Ishikawa (cell line): ENCODE measurements around the gene GTSE1.

ENCODE experiments used
- CEBPB ChIP-seq: IDR thresholded peaks from 2 replicates; pipeline ENCODE4 v1.6.1; 2012
- CREB1 ChIP-seq: IDR thresholded peaks from 2 replicates; pipeline ENCODE4 v1.6.1; 2012; ENCODE audit warnings: low read depth
- EGR1 ChIP-seq: IDR thresholded peaks from 2 replicates; pipeline ENCODE4 v1.6.1; 2012
- EP300 ChIP-seq: IDR thresholded peaks from 2 replicates; pipeline ENCODE4 v1.6.1; 2012; ENCODE audit warnings: borderline replicate concordance
- FOXM1 ChIP-seq: IDR thresholded peaks from 2 replicates; pipeline ENCODE4 v1.6.1; 2012; ENCODE audit warnings: low read depth, borderline replicate concordance
- NFIC ChIP-seq: IDR thresholded peaks from 2 replicates; pipeline ENCODE4 v1.6.1; 2012
- RAD21 ChIP-seq: IDR thresholded peaks from 2 replicates; pipeline ENCODE4 v1.6.1; 2012; ENCODE audit warnings: low read depth
- TAF1 ChIP-seq: IDR thresholded peaks from 2 replicates; pipeline ENCODE4 v1.6.1; 2012; ENCODE audit warnings: low read depth, mild to moderate bottlenecking
- TCF12 ChIP-seq: IDR thresholded peaks from 2 replicates; pipeline ENCODE4 v1.6.1; 2012; ENCODE audit warnings: low read depth
- TEAD4 ChIP-seq: IDR thresholded peaks from 2 replicates; pipeline ENCODE4 v1.6.1; 2012
- YY1 ChIP-seq: IDR thresholded peaks from 2 replicates; pipeline ENCODE4 v1.6.1; 2012; ENCODE audit warnings: low read depth
- ZBTB7A ChIP-seq: IDR thresholded peaks from 2 replicates; pipeline ENCODE4 v1.6.1; 2012; ENCODE audit warnings: low read depth
- TF ChIP-seq, protein P1 (sequence below): IDR thresholded peaks from 2 replicates; pipeline ENCODE4 v1.6.1; 2012
- TF ChIP-seq, protein P2 (sequence below): IDR thresholded peaks from 2 replicates; pipeline ENCODE4 v1.6.1; 2012
- TF ChIP-seq, protein P3 (sequence below): IDR thresholded peaks from 2 replicates; pipeline ENCODE4 v1.6.1; 2012; ENCODE audit warnings: low read depth, mild to moderate bottlenecking

The GTSE1 gene

DNA sequence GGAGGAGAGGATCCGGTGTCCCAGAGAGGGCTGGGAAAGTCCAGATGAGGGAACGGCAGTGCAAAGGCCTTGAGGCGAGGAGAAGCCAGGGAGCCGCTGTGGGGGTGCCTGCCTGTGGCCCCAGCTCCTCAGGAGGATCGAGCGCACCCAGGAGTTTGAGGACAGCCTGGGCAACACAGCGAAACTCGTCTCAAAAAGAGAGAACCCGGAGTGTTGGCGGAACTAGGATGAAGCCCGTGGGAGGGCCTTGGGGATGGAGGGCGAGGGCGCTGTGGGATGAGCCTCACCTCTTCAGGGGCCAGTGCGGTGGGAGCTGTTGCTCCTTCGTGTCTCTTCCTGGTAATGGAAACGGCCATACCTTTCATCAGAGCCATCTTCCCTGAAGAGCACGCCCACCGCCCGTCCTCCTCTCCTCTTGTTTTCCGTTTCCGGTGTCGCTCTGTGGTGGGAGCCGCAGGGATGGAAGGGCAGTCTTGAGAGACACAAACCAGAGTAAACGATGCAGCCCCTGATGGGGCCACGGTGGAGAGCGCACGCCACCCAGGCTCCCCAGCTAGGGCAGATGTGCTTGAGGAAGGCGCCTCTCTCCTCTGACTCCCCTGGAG is 54.6 kb downstream of the GTSE1 start:
- TF ChIP-seq CEBPB = no peak
- no peak for TF ChIP-seq NFIC
- TF ChIP-seq RAD21 = no peak
- no peak for TF ChIP-seq ZBTB7A
- no peak for TF ChIP-seq EGR1
- TF ChIP-seq, protein P1, sequence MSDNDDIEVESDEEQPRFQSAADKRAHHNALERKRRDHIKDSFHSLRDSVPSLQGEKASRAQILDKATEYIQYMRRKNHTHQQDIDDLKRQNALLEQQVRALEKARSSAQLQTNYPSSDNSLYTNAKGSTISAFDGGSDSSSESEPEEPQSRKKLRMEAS = no peak
- no peak for TF ChIP-seq YY1
- no peak for TF ChIP-seq FOXM1
- TF ChIP-seq EP300 = no peak

DNA sequence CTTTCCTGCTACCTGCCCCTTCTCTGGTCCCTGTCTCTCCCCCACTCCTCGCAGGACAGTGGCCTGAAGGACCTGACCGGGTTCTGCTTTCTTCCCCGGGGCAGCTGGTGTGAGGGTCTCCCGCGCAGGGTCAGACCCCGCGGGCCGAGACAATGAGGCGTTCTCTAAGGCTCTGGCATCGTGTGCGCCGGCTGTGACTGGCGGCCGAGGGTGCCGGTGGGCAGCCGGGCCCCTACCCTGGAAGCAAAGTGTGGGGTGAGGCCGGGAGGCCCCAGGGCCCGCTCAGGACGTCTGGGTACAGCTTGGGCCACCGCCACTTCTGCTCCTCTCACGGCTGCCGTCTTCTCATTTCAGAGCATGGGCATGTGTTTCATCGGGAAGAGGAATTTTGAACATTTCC is 55.1 kb downstream of the GTSE1 start:
- no peak for TF ChIP-seq NFIC
- no peak for TF ChIP-seq TCF12
- no peak for TF ChIP-seq EGR1
- TF ChIP-seq CREB1 = no peak
- TF ChIP-seq ZBTB7A = no peak
- TF ChIP-seq TAF1 = no peak
- TF ChIP-seq FOXM1 = no peak
- TF ChIP-seq YY1 = no peak
- no peak for TF ChIP-seq RAD21
- TF ChIP-seq EP300 = no peak
- no peak for TF ChIP-seq TEAD4
- TF ChIP-seq, protein P1 = no peak
- no peak for TF ChIP-seq CEBPB
- TF ChIP-seq, protein P2, sequence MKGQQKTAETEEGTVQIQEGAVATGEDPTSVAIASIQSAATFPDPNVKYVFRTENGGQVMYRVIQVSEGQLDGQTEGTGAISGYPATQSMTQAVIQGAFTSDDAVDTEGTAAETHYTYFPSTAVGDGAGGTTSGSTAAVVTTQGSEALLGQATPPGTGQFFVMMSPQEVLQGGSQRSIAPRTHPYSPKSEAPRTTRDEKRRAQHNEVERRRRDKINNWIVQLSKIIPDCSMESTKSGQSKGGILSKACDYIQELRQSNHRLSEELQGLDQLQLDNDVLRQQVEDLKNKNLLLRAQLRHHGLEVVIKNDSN = no peak
- TF ChIP-seq, protein P3, sequence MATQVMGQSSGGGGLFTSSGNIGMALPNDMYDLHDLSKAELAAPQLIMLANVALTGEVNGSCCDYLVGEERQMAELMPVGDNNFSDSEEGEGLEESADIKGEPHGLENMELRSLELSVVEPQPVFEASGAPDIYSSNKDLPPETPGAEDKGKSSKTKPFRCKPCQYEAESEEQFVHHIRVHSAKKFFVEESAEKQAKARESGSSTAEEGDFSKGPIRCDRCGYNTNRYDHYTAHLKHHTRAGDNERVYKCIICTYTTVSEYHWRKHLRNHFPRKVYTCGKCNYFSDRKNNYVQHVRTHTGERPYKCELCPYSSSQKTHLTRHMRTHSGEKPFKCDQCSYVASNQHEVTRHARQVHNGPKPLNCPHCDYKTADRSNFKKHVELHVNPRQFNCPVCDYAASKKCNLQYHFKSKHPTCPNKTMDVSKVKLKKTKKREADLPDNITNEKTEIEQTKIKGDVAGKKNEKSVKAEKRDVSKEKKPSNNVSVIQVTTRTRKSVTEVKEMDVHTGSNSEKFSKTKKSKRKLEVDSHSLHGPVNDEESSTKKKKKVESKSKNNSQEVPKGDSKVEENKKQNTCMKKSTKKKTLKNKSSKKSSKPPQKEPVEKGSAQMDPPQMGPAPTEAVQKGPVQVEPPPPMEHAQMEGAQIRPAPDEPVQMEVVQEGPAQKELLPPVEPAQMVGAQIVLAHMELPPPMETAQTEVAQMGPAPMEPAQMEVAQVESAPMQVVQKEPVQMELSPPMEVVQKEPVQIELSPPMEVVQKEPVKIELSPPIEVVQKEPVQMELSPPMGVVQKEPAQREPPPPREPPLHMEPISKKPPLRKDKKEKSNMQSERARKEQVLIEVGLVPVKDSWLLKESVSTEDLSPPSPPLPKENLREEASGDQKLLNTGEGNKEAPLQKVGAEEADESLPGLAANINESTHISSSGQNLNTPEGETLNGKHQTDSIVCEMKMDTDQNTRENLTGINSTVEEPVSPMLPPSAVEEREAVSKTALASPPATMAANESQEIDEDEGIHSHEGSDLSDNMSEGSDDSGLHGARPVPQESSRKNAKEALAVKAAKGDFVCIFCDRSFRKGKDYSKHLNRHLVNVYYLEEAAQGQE = no peak

DNA sequence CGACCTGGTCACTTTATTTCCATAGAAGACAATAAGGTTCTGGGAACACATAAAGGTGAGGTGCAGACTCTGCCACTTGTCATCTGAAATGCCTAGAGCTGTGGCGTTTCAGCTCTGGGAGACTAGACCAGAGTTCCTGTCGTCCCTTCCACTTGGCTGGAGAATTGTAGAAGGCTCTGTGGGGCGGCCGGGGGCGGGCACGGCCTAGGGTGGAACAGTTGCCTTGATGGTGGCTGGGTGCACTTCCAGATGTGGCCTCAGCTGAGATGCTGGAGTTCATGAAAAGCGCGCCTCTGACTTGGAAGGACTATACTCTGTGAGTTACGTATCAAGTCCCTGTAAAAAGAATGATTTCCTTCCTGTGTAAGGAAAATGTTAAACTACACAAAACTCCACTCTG is 55.6 kb downstream of the GTSE1 start:
- TF ChIP-seq CREB1 = no peak

DNA sequence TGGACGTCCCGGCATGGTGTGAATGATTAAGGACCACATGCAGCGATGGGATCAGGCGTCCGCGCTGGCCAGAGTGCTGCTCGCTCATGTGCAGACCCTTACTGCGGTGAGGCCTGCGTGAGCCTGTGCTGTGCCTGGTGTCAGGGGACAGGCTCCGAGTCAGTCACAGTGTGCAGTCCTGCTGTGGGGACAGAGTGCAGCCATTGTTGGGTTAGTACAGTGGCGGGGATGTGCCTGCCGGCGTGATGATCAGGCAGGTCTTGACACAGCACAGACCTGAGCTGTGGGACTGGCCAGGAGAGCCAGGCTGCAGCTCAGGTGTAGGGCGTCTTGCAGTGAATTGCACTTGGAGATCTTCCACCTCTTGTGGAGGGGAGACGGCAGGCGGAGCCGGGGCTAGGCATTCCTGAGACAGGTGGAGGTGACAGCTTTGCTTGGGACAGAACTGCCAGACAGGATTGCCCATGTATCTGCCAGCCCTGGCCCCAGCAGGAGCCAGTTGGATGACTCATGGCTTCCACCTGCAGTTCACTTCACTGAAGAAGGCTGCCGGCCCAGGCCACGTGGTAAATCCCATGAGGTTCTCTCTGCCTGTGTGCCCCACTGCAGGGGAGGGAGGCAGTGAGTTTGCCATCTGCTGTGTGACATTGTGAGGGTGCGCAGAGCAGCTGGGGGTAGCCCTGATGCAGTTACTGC is 56.2 kb downstream of the GTSE1 start:
- TF ChIP-seq TCF12 (peak; percentile 83), ZBTB7A (no peak), NFIC (peak; percentile 54), YY1 (0 out of 2 replicates have a peak, but pooled peaks have one; percentile 4), RAD21 (peak; percentile 25; the same call in 1 of the 2 replicates), CREB1 (no peak), TEAD4 (peak; percentile 81), EGR1 (no peak), CEBPB (no peak), TAF1 (peak; percentile 22; the same call in 1 of the 2 replicates), EP300 (peak; percentile 66; the same call in 1 of the 2 replicates), FOXM1 (no peak)
- TF ChIP-seq, protein P1 = peak; percentile 95
- TF ChIP-seq, protein P2 = peak; percentile 90
- TF ChIP-seq, protein P3 = no peak

DNA sequence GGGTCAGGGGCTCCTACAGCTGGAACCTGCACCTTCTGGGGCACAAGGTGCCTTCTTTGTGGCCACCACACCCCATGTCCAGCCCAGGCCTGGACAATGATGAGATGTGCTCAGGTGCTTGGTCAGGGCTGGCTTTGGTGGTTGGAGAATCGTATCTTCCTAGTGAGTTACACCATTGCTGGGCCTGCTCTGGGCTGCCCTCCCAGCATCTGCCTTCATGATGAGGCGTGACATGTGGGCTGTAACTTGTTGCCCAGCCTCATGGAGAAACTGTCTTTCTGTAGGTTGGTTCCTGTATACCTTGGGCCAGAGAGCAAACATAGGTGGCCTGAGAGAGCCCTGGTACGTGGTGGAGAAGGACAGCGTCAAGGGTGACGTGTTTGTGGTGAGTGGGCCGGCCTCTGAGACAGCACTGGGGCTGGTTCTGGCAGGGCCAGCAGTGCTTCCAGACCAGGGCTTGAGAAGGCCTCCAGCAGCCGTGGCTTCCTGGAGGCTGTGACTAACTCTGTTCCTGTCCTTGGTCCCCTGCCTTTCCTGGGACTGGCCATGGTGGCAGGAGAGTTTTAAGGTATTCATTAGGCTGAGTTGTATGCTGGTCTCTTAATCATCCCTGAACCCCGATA is 56.9 kb downstream of the GTSE1 start:
- TF ChIP-seq YY1 (no peak), NFIC (no peak), RAD21 (no peak), EP300 (no peak), FOXM1 (no peak), CREB1 (no peak), TAF1 (no peak), ZBTB7A (no peak), TEAD4 (no peak), EGR1 (no peak), TCF12 (no peak), CEBPB (no peak)
- TF ChIP-seq, protein P2 = no peak
- TF ChIP-seq, protein P3 = no peak
- TF ChIP-seq, protein P1 = no peak
